GM19099 (cell line): Measurements from ENCODE around the gene ATXN1.

Experiments used
- POLR2A ChIP-seq: IDR thresholded peaks from 3 replicates; pipeline ENCODE4 v1.6.1; 2011; ENCODE audit warnings: low read depth; ENCODE audit not compliant: insufficient read length; ENCODE audit errors: extremely low read depth

The ATXN1 gene

GRCh38 chr6:16490616-16491015 lies 270.6 kb downstream of the ATXN1 start:
- no peak for TF ChIP-seq POLR2A

- no peak for TF ChIP-seq POLR2A
Measured at GRCh38 chr6:16488813-16489212, 272.4 kb downstream of the ATXN1 start.

- TF ChIP-seq POLR2A = no peak
Measured at GRCh38 chr6:16487996-16488674, 273.1 kb downstream of the ATXN1 start.

- no peak for TF ChIP-seq POLR2A
Measured at GRCh38 chr6:16486661-16487060, 274.6 kb downstream of the ATXN1 start.

- TF ChIP-seq POLR2A = no peak
Measured at GRCh38 chr6:16483315-16483875, 277.9 kb downstream of the ATXN1 start.

GRCh38 chr6:16482702-16483314 lies 278.5 kb downstream of the ATXN1 start:
- no peak for TF ChIP-seq POLR2A

GRCh38 chr6:16481697-16482399 lies 279.4 kb downstream of the ATXN1 start:
- TF ChIP-seq POLR2A = peak; percentile 23

GRCh38 chr6:16480763-16481560 lies 280.3 kb downstream of the ATXN1 start:
- TF ChIP-seq POLR2A = no peak

- TF ChIP-seq POLR2A = no peak
Measured at GRCh38 chr6:16477367-16478149, 283.7 kb downstream of the ATXN1 start.

- TF ChIP-seq POLR2A = no peak
Measured at GRCh38 chr6:16476861-16477260, 284.4 kb downstream of the ATXN1 start.

GRCh38 chr6:16475494-16475781 lies 285.8 kb downstream of the ATXN1 start:
- TF ChIP-seq POLR2A = no peak

- TF ChIP-seq POLR2A = no peak
Measured at GRCh38 chr6:16474772-16475493, 286.3 kb downstream of the ATXN1 start.

- TF ChIP-seq POLR2A = no peak
Measured at GRCh38 chr6:16473908-16474771, 287.1 kb downstream of the ATXN1 start.

- TF ChIP-seq POLR2A = peak; percentile 26
Measured at GRCh38 chr6:16473184-16473907, 287.9 kb downstream of the ATXN1 start.
